Measurements from ENCODE around the gene ZNF93.
A peak's percentile ranks its signal among the peaks of the same experiment; 100 is the strongest.
"Not testable (repeated sequence)": the region's sequence is repeated elsewhere in the genome, so short reads cannot be mapped to it uniquely, and the experiment has no call there.

The ZNF93 gene

GRCh38 chr19:19873381-19873780, 27.4 kb upstream of the ZNF93 start:
- TF ChIP-seq CTCF (IDR thresholded peaks at IDR 0.05; ENCODE audit: extremely low read depth, missing control alignments) = no peak
- no peak for DNase-seq (ENCODE audit: low spot score)

- DNase-seq (ENCODE audit: low spot score) = no peak
- TF ChIP-seq CTCF (IDR thresholded peaks at IDR 0.05; ENCODE audit: extremely low read depth, missing control alignments) = no peak
Observed at GRCh38 chr19:19877724-19878123, 23.0 kb upstream of the ZNF93 start.

- DNase-seq (ENCODE audit: low spot score) = no peak
- no peak for TF ChIP-seq CTCF (IDR thresholded peaks at IDR 0.05; ENCODE audit: extremely low read depth, missing control alignments)
Observed at GRCh38 chr19:19884583-19884982, 16.2 kb upstream of the ZNF93 start.

GRCh38 chr19:19892055-19892941, 8.4 kb upstream of the ZNF93 start:
- not testable (repeated sequence) for DNase-seq (ENCODE audit: low spot score)

GRCh38 chr19:19900139-19900728, 512 bp upstream of the ZNF93 start:
- peak; percentile 3 for DNase-seq (ENCODE audit: low spot score)
- TF ChIP-seq CTCF (IDR thresholded peaks at IDR 0.05; ENCODE audit: extremely low read depth, missing control alignments) = no peak

GRCh38 chr19:19907551-19907950, 6.8 kb downstream of the ZNF93 start:
- DNase-seq (ENCODE audit: low spot score) = not testable (repeated sequence)

- no peak for TF ChIP-seq CTCF (IDR thresholded peaks at IDR 0.05; ENCODE audit: extremely low read depth, missing control alignments)
- no peak for DNase-seq (ENCODE audit: low spot score)
Observed at GRCh38 chr19:19909654-19910053, 8.9 kb downstream of the ZNF93 start.

GRCh38 chr19:19911150-19911549, 10.4 kb downstream of the ZNF93 start:
- no peak for DNase-seq (ENCODE audit: low spot score)
- TF ChIP-seq CTCF (IDR thresholded peaks at IDR 0.05; ENCODE audit: extremely low read depth, missing control alignments) = no peak
